Mesenchymal stem cell (in vitro differentiated cells and primary cell): ENCODE results near the gene HRK.

ENCODE experiments used
- DNase-seq: peaks from one replicate; pipeline ENCODE4 v3.0.0-alpha.2; 2013
- H2AFZ ChIP-seq: one replicate; pipeline ENCODE4 v1.6.1; 2013; ENCODE audit warnings: low read depth, mild to moderate bottlenecking, control low read depth, inconsistent platforms, low read length, moderate library complexity
- H2AK5ac ChIP-seq: 2 replicates; pipeline ENCODE4 v1.6.1; 2013; ENCODE audit warnings: low read length, moderate library complexity, mild to moderate bottlenecking, inconsistent platforms; ENCODE audit not compliant: severe bottlenecking
- H2BK120ac ChIP-seq: one replicate; pipeline ENCODE4 v1.6.1; 2013; ENCODE audit warnings: low read depth, mild to moderate bottlenecking, inconsistent platforms, low read length, moderate library complexity
- H2BK12ac ChIP-seq, 2 experiments: one replicate each; pipeline ENCODE4 v1.6.1; 2013; ENCODE audit warnings: inconsistent platforms in 2 of 2, low read length in 2 of 2, mild to moderate bottlenecking in 2 of 2, moderate library complexity in 2 of 2, control low read depth in 1 of 2
- H2BK15ac ChIP-seq: one replicate; pipeline ENCODE4 v1.6.1; 2013; ENCODE audit warnings: mild to moderate bottlenecking, low read depth, inconsistent platforms; ENCODE audit not compliant: poor library complexity, severe bottlenecking
- H2BK5ac ChIP-seq: 2 replicates; pipeline ENCODE4 v1.6.1; 2013; ENCODE audit warnings: low read depth, mild to moderate bottlenecking, low read length, control low read depth, inconsistent platforms; ENCODE audit not compliant: poor library complexity, severe bottlenecking
- H3K14ac ChIP-seq, 2 experiments: one replicate each; pipeline ENCODE4 v1.6.1; 2013; ENCODE audit warnings: inconsistent platforms in 2 of 2, low read length in 2 of 2, control low read depth in 1 of 2, mild to moderate bottlenecking in 1 of 2, moderate library complexity in 1 of 2
- H3K18ac ChIP-seq, 2 experiments: one replicate each; pipeline ENCODE4 v1.6.1; 2013; ENCODE audit warnings: inconsistent platforms in 2 of 2, low read length in 2 of 2, control low read depth in 1 of 2, low read depth in 1 of 2, mild to moderate bottlenecking in 1 of 2
- H3K23ac ChIP-seq, 2 experiments: one replicate each; pipeline ENCODE4 v1.6.1; 2013; ENCODE audit warnings: inconsistent platforms in 2 of 2, low read length in 2 of 2, mild to moderate bottlenecking in 2 of 2, moderate library complexity in 2 of 2, control low read depth in 1 of 2
- H3K27ac ChIP-seq: 2 replicates; pipeline ENCODE4 v1.5.1; 2013; ENCODE audit warnings: mild to moderate bottlenecking, moderate library complexity, low read length, control low read depth, inconsistent platforms; ENCODE audit not compliant: poor library complexity, severe bottlenecking
- H3K27me3 ChIP-seq, 2 experiments: 2 replicates each; pipeline versions ENCODE4 v1.6.1 to v1.7.0; 2013; ENCODE audit warnings: low read length in 2 of 2, mild to moderate bottlenecking in 2 of 2, moderate library complexity in 2 of 2, control low read depth in 1 of 2, inconsistent platforms in 1 of 2; ENCODE audit not compliant: control insufficient read depth in 1 of 2, insufficient read depth in 1 of 2
- H3K36me3 ChIP-seq, 2 experiments: 2 replicates each; pipeline versions ENCODE4 v1.6.1 to v1.7.0; 2013; ENCODE audit warnings: low read length in 2 of 2, control low read depth in 1 of 2, inconsistent platforms in 1 of 2, low read depth in 1 of 2, mild to moderate bottlenecking in 1 of 2; ENCODE audit not compliant: insufficient read depth in 2 of 2, control insufficient read depth in 1 of 2
- H3K4ac ChIP-seq, 2 experiments: one replicate each; pipeline ENCODE4 v1.6.1; 2013; ENCODE audit warnings: inconsistent platforms in 2 of 2, low read length in 2 of 2, mild to moderate bottlenecking in 2 of 2, moderate library complexity in 2 of 2, control low read depth in 1 of 2, low read depth in 1 of 2
- H3K4me1 ChIP-seq: 2 replicates; pipeline ENCODE4 v1.6.1; 2013; ENCODE audit warnings: low read depth, low read length, control low read depth; ENCODE audit not compliant: control insufficient read depth, insufficient read depth
- H3K4me2 ChIP-seq: 2 replicates; pipeline ENCODE4 v1.6.1; 2013; ENCODE audit warnings: low read length, mild to moderate bottlenecking, inconsistent platforms; ENCODE audit not compliant: poor library complexity, severe bottlenecking
- H3K4me3 ChIP-seq, 2 experiments: 2 replicates each; pipeline versions ENCODE4 v1.5.1 to v1.7.0; 2013; ENCODE audit warnings: low read length in 2 of 2, mild to moderate bottlenecking in 2 of 2, control low read depth in 1 of 2, low read depth in 1 of 2; ENCODE audit not compliant: insufficient read depth in 1 of 2
- H3K79me1 ChIP-seq: replicated peaks from 2 replicates; pipeline ENCODE4 v1.6.1; 2013; ENCODE audit warnings: mild to moderate bottlenecking, control low read depth, low read length, inconsistent platforms; ENCODE audit not compliant: poor library complexity, severe bottlenecking
- H3K9ac ChIP-seq: 2 replicates; pipeline ENCODE4 v1.7.0; 2013; ENCODE audit warnings: mild to moderate bottlenecking, low read length, moderate library complexity
- H3K9me3 ChIP-seq: 2 replicates; pipeline ENCODE4 v1.7.0; 2013; ENCODE audit warnings: mild to moderate bottlenecking, low read length; ENCODE audit not compliant: control insufficient read depth
- H4K8ac ChIP-seq: one replicate; pipeline ENCODE4 v1.6.1; 2013; ENCODE audit warnings: inconsistent platforms, mild to moderate bottlenecking, low read length, moderate library complexity
- H4K91ac ChIP-seq: one replicate; pipeline ENCODE4 v1.6.1; 2013; ENCODE audit warnings: mild to moderate bottlenecking, low read length, inconsistent platforms
- WGBS: methylation state at CpG from one replicate; pipeline ENCODE4 v1.1.7; 2013; ENCODE audit warnings: mixed read lengths; 5-methylcytosine and 5-hydroxymethylcytosine counted together

The HRK gene

GRCh38 chr12:116898669-116899068 is 17.4 kb upstream of the HRK start:
- Histone ChIP-seq H3K9me3 (no peaks in the 10 kb centered on the region), H3K27me3 (peaks cover 30 to 63% of the 10 kb centered on the region in 2 experiments), H3K4me1 (no peaks in the 10 kb centered on the region), H2BK120ac (no peak overlapping the region), H3K18ac (no peak overlapping the region), H4K91ac (no peak overlapping the region), H3K14ac (no peak overlapping the region), H3K9ac (no peak overlapping the region), H4K8ac (no peak overlapping the region), H2AK5ac (no peak overlapping the region), H3K4ac (no peak overlapping the region), H2BK15ac (no peak overlapping the region), H3K27ac (no peak overlapping the region), H2AFZ (no peak overlapping the region), H3K4me3 (no peak overlapping the region), H3K36me3 (no peaks in the 10 kb centered on the region), H3K4me2 (no peak overlapping the region), H2BK5ac (no peak overlapping the region), H2BK12ac (no peak overlapping the region), H3K79me1 (no peaks in the 10 kb centered on the region), H3K23ac (no peak overlapping the region)
- WGBS = 72% methylated on average over 3 of the region's 3 CpGs
- no peak for DNase-seq

GRCh38 chr12:116897476-116897875 is 16.2 kb upstream of the HRK start:
- Histone ChIP-seq H2BK12ac (no peak overlapping the region), H2BK120ac (no peak overlapping the region), H4K91ac (no peak overlapping the region), H3K36me3 (no peaks in the 10 kb centered on the region), H4K8ac (no peak overlapping the region), H3K14ac (no peak overlapping the region), H2BK15ac (no peak overlapping the region), H3K79me1 (no peaks in the 10 kb centered on the region), H3K4ac (no peak overlapping the region), H3K4me1 (no peaks in the 10 kb centered on the region), H2AK5ac (no peak overlapping the region), H3K23ac (no peak overlapping the region), H2BK5ac (no peak overlapping the region), H2AFZ (no peak overlapping the region), H3K27me3 (peaks cover 30 to 60% of the 10 kb centered on the region in 2 experiments), H3K4me2 (no peak overlapping the region), H3K27ac (no peak overlapping the region), H3K9ac (no peak overlapping the region), H3K9me3 (no peaks in the 10 kb centered on the region), H3K4me3 (no peak overlapping the region), H3K18ac (no peak overlapping the region)
- 84% methylated on average over 4 of the region's 4 CpGs for whole genome bisulfite sequencing
- no peak for DNase-seq

- no peak overlapping the region for H4K91ac ChIP-seq
- H2BK12ac ChIP-seq = no peak overlapping the region
- no peak overlapping the region for H3K4me2 ChIP-seq
- no peaks in the 10 kb centered on the region for H3K36me3 ChIP-seq
- WGBS = 81% methylated on average over 7 of the region's 7 CpGs
- no peak overlapping the region for H3K23ac ChIP-seq
- H2AK5ac ChIP-seq = no peak overlapping the region
- H3K27ac ChIP-seq = no peak overlapping the region
- H3K14ac ChIP-seq = no peak overlapping the region
- H3K79me1 ChIP-seq = no peaks in the 10 kb centered on the region
- H2AFZ ChIP-seq = no peak overlapping the region
- H3K9ac ChIP-seq = no peak overlapping the region
- H3K4me3 ChIP-seq = no peak overlapping the region
- DNase-seq = no peak
- H3K4me1 ChIP-seq = no peaks in the 10 kb centered on the region
- no peaks in the 10 kb centered on the region for H3K9me3 ChIP-seq
- H4K8ac ChIP-seq = no peak overlapping the region
- no peak overlapping the region for H2BK120ac ChIP-seq
- H2BK5ac ChIP-seq = no peak overlapping the region
- no peak overlapping the region for H3K4ac ChIP-seq
- no peak overlapping the region for H2BK15ac ChIP-seq
- peaks cover 30 to 51% of the 10 kb centered on the region in 2 experiments for H3K27me3 ChIP-seq
- no peak overlapping the region for H3K18ac ChIP-seq
These were observed 15.2 kb upstream of the HRK start for GRCh38 chr12:116896411-116896924.

GRCh38 chr12:116894913-116895312 is 13.7 kb upstream of the HRK start:
- H2BK5ac ChIP-seq = no peak overlapping the region
- H3K27ac ChIP-seq = no peak overlapping the region
- H3K14ac ChIP-seq = no peak overlapping the region
- no peaks in the 10 kb centered on the region for H3K4me1 ChIP-seq
- no peak overlapping the region for H2BK120ac ChIP-seq
- no peak for DNase-seq
- H3K18ac ChIP-seq = no peak overlapping the region
- no peak overlapping the region for H4K91ac ChIP-seq
- H2BK12ac ChIP-seq = no peak overlapping the region
- H2AK5ac ChIP-seq = no peak overlapping the region
- H3K27me3 ChIP-seq = peaks cover 25 to 38% of the 10 kb centered on the region in 2 experiments
- no peaks in the 10 kb centered on the region for H3K79me1 ChIP-seq
- H3K4me2 ChIP-seq = no peak overlapping the region
- no peak overlapping the region for H2AFZ ChIP-seq
- no peak overlapping the region for H2BK15ac ChIP-seq
- no peak overlapping the region for H4K8ac ChIP-seq
- H3K36me3 ChIP-seq = no peaks in the 10 kb centered on the region
- 89% methylated on average over 3 of the region's 3 CpGs for WGBS
- H3K4me3 ChIP-seq = no peak overlapping the region
- H3K9me3 ChIP-seq = peaks cover 6% of the 10 kb centered on the region
- no peak overlapping the region for H3K23ac ChIP-seq
- H3K9ac ChIP-seq = no peak overlapping the region
- H3K4ac ChIP-seq = no peak overlapping the region
